COLO829 (cell line): Measurements from ENCODE around the gene RGS7.

Experiments used
- DNase-seq: peaks from one replicate; pipeline ENCODE4 v3.0.0; 2012; ENCODE audit warnings: low spot score

RGS7 gene

DNA sequence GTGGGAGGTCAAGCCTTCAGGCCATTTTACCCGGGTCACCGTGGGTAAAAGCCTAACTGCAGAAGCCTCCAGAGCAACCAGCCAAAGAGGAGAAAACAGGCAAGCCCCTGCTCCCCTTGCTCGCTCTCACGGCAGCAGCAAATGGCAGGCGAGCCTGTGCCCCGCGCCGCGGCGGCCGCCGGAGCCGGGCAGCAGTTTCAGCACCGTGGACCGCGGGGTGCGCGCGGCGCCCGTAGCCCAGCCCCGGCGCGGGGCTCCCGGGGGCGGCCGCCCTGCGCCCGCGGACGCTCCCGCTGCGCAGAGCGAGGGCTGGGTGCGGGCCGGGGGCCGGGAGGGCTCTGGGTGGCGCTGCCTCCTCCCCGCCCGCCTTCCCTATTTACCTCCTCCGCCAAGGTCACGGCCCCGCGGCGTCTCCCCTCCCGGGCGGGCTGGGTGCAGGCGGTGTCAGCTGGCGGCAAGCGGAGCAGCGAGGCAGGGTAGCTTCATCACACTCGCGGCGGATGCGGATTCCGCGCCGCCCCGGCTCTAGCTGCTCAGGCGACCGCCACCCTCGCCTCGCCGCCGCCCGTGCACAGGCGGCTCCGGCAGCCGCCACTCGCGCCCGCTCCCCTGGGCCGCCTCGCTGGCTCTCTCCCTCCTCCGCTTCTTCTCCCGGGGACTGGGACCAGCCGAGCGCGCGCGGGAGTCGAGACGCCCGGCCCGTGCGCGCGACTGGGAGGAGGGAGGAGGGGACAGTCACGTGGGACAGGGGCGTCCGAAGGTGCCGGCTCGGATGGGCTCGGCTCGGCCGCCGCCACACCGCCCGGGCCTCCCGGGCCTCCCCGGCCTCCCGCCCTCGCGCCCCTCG, at the start of gene RGS7:
TSS of gene RGS7 (minus strand) at position 687 of the 847 bp plus-strand sequence.
- DNase-seq = no peak

DNA sequence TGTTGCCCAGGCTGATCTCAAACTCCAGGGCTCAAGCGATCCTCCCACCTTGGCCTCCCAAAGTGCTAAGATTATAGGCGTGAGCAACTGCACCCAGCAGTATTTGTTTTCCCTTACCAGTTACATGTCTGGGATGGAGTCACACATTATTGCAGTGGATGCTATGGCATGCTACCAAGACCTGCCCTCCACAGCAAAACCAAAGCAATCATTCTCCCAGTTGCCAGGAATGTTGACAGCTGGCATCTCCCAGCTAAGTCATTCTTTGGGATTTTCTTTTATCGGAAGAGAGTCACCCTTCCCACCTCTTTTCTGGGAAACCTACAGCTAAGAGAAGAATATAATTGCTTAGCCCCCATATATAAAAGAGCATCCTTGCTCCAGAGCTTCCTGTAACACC, 49.4 kb upstream of the RGS7 start:
- no peak for DNase-seq

DNA sequence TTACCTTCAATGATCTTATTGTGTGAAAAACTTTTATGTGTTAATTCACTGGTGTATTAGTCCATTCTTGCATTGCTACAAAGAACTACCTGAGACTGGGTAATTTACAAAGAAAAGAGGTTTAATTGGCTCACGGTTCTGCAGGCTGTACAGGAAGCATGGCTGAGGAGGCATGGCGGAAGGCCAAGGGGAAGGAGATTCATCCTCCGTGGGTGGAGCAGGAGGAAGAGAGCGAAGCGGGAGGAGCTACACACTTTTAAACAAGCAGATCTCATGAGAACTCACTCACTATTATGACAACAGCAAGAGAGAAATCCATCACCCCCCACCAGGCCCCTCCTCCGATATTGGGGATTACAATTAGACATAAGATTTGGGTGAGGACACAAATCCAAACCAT, 44.2 kb upstream of the RGS7 start:
- no peak for DNase-seq

DNA sequence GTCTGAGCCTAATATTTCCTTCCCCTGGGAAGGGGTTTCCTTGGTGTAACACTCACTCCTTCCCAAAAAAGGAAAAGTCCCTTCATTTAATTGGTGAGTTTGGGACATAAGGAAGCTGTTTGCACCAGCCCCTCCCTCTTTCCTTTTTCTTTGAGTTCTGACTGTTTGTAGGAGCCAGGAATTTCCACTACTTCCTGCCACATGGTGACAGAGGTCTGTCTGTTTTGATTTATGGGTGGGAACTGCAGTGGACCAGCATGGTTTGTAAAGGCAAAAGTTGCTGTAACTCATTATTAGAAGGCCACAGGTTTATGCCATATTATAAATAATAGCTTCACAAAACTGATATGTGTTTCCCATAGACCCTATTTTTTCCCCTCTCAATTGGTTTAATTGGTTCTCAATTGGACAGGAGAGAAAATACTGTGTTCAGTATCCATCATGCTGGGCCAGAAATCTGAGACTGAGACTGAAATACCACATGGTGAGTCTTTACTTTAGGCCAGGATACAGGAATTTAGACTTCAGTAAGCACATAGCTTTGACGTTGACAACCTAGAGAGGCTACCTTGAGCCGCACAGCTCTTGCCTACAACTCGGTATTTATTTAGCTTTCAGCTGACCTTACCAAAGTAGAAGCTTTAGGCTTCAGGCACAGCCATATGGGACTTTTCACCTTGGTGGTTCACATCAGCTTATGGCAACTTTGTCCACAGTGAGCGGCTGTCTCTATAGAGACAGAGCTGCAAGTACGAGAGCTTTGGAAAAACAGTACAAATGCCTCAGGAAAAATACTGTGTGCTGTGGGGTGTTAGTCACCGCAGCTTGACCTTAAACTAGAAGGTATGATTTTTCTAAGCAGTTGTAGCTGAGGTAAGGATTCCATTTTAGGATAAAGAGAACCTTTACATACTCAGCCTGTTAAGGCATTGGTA, 40.0 kb upstream of the RGS7 start:
- peak; percentile 13 for DNase-seq

DNA sequence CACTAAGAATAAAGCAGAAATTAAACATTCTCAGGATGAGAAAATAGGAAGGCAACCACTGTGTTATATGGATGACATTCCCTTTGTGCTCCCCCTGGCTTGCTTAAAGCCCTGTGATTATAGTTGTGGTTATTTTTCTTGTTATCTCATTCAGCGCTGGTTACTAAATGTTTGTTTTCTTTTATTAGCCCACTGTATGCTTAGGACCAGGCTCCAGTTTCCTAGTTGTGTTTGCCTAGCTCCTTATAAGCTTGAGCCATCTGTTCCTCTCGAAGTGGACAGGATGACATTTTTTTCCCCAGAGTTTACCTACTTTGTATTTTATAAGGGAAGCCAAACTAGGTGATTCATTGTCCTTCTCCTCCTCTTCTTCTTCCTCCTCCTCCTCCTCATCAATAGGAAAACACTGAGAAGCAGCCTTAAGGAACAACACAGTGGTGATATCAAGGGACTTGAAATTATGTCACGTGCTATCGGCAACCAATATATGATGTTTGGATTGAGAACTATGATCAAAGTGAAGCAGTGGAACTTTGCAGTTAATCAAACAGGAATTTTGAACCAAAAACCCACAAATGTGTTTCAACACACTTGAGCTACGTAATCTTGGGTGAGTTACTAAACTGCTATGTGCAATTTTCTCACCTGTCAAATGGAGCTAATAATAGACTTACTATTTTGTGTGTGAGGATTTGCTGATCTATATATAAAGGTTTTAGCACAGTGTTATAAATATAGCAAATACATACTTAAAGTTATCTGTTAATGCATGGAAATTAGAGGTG, 35.1 kb upstream of the RGS7 start:
- DNase-seq = no peak

DNA sequence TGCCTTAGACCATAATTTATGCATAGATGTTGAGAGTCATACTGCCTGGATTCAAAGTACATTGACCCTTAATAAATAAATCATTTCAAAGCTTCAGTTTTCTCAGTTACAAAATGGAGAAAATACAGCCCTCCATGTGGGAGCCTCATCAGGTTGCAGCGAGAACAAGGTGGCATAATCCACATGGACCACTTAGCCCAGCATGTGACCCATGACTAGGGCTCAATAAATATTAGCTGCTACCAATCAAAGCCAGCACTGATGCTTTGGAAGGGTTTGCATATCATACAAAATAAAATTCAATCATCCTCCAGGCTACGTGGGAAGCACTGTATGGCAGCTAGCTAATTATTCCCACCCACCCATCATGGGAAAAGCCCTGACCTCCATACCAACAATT, 33.5 kb upstream of the RGS7 start:
- no peak for DNase-seq

DNA sequence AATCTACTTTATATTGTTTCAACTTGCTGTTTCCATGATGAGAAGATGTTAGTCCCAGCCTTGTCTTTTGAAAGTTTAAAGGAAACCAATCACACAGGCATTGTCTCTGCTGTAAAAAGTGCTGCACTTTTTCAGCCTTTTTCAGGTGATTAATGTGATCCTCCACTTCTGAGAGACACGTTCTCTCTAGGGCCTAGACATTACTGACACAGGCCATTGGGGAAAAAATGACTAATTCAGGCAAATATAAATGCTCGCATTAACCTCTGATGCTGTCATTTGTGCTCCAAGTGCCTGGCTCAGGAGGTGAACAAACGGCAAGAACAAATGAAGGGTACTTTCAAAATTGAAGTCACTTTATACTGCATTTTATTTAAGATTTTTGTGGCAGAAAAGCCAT, 32.4 kb upstream of the RGS7 start:
- no peak for DNase-seq

DNA sequence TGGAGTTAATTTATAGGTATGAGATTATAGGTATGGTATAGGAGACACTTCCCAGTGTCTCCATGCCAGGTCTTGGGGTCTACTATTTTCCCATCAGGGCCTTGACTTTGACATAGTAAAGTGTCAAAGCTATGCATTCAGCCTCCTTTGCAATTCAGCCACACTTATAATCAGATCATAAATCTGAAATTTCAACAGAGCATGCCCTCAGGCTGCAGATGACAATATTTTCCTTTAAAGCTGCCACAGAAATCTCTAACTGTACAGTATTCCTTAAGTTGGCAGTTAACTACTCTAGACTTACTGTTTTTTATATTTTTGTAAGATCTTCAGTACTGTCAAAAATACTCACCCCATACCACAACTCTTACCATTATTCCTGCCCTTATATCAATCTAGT, 30.2 kb upstream of the RGS7 start:
- DNase-seq = no peak

DNA sequence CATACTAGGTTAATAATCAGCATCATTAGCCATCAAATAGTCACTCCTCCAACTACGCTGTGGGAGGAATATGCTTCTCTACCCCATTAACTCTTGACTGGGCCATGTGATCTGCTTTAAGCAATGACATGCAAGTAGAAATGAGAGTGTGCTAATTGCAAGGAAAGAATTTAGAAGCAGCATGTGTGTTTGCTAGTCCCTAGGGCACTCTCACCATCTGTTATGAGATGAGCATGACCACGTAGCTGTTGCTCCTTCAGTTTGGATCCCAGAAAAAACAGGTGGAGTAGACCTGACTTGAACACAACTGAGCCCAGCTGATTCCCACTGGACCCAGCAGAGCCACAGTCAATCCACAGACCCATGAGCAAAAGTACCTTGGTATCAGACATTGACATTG, 19.7 kb upstream of the RGS7 start:
- DNase-seq = no peak

DNA sequence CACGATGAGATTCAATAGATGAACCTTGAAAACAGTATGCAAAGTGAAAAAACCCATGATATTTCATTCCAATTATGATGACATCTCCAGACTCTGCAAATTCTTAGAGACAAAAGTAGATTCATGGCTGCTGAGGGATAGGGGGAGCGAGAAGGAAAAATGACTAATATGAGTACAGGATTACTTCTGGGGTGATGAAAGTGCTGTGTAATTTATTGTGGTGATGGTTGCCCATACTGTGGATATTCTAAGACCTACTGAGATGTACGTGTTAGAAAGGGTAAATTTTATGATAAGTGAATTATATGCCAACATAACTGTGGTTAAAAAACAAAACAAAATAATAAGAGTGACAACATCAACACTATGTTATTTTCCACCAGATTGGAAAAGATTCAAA, 18.9 kb upstream of the RGS7 start:
- no peak for DNase-seq

DNA sequence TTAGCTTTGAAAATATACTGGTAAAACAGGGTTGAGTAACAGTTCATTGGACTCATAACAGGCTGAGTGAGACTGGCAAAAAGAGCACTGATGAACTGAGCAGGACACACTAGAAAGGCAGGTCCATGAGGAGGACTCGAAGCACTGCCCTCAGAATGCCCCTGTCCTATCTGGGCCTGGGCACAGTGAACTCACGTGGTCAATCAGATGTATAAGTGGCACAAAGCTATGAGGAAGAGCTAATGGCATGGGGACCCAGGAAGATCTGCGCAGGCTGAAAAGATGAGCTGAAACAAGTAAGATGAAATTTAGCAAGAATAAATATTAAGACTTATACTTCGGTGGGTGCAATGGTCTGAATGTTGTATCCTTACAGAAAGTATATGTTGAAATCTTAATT, 9.2 kb upstream of the RGS7 start:
- DNase-seq = no peak

DNA sequence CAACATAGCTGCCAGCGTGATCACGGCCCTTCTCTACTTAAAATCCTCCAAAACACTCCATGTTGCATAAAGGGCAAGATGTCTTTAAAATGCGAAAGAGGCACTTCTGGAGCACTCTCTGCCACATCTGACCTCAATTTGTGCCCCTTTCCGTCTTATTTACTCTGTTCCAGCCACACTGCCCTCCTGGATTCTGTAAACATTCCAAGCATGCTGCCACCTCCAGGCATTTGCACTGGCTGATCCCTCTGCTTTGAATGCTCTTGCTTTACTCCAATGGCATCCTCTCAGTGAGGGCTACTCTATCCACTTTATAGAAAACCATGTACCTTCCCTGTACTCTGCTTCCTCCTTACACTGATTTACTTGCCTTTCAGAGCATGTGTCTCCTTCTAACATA, 5.3 kb upstream of the RGS7 start:
- no peak for DNase-seq

DNA sequence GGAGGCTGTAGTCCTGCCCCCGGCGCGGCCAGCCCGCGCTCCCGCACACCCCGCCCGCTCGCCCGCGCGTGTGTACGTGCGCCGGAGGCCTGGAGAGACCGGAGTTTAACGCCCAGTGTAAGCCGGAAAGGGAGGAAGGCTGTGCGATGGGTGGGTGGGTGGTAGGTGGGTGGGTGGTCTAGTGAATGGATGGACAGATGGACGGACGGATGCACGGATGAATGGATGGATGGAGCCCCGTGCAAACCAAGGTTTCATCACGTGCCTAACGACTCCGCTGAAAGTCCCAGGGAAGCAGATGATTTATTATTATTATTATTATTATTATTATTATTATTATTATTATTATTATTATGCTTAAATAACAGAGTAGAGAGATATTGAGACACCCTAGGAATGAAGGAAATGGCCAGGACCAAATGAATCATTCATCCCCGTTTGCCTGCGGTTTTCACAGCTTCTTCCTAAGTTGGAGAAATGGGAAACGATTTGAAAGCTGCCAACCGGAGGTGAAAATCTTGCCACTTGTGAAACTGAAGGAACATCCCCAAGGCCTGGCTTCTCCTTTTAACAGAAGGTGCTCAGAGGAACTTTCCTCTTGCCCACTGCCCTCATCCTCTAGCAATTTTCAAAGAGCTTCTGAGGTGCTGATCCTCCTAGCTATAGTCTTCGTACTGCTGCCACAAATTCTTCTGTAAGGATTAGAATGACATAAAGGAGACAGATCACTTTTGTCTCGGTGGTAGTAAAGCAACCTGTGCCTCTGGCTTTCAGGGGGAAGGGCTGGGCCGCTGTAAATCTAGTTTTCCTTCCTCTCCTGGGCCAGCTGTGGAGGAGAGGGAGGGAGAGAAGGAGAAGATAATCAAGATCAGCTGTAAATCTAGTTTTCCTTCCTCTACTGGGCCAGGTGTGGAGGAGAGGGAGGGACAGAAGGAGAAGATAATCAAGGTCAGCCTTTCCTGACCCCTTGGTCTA, 648 bp upstream of the RGS7 start:
- no peak for DNase-seq

DNA sequence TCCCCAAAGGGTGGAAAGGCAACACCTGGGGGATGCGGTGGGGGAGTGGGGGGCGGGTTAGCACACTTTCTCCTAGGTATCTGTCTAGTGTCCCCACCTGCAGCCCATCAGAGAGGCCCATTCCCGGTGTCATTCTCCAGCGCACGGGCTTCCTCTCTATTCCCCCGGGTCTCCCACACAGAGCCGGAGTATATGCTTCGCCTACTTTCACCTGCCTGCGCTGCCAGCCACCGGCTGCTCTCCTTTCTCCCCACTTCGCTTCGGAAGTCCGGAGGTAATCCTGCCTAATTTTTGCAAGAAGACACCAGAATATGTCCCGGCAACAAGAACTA, 852 bp downstream of the RGS7 start:
- no peak for DNase-seq

DNA sequence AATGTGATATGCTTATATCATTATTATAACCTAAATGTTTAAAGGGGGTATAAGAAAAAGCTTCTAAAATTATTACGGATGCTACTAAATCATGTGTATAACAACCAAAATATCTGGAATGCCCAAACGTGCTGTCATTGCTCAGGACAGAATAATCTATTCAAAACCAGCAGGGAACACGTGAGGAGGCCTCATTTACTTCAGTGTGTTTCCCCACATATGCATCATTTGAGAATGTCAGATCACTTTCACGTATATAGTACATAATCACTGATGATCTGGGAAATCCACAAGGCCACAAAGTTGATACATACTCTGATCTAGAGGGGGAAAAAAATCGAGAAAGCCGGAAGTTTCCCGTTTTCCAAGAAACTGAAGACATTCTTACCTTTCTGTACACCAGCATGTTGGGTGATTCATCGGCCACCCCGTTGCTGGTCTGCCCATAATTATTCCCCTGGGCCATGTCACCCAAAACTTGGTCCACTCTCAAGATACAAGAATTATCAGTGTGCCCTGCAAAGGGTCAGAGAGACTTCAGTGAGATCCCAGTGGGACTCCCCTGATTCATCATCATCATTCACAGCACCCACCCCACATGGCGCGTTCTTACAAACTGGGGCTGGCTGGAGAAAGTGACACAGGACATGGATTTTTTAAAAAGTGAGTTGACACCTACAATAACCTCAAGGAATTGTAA, 1.5 kb downstream of the RGS7 start:
- no peak for DNase-seq

DNA sequence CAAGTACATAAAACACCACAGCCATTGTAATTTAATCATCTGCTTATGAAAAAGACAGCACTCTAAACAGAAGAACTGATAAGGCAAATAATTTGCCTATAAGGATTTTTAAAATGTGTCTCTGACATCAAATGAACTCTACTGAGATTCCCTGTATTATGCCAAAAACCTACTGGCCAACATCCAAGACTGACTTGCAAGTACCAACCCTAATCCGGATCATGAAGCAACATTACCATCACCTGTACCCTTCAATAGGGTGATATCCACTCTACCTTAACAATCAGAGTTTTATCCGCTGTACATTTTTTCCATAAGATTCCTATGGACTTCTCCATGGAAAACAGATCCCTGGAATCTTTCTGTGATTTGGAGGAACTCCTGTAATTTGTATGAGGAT, 4.6 kb downstream of the RGS7 start:
- DNase-seq = no peak

DNA sequence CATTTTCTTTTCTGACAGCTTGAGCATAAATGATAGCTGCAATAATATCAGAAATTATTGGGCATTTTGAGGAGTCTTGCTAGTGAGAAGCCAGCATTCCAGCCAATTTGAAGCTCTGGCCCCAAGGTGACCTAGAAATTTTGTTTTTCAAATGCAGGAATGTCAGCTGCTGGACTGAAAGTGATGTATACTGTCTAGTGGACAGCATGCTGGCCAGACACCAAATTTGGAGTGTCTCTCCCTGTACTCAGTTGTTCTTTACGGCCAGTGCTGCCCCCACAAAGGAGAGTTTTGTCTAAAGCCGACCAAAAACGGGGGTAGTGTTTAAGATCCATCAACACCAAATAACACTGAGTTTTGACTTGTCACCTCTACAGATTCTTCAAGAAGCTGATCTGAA, 5.2 kb downstream of the RGS7 start:
- no peak for DNase-seq

DNA sequence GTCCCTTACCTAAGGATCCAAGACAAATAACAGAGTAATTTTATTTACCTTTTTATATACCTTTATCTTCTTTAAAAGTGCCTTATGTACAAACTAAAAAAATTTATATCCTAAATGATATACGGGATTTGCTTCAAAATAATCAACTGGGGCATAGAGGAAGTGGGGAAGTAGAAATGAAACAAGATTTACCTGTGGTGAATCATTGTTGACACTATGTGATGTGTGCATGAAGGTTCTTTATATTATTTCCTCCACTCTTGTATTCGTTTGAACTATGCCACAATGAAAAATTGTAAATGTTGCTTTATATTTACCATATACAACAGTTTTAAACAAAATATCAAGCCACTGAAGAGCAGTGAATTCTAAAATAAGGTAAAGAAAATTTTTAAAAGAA, 13.0 kb downstream of the RGS7 start:
- DNase-seq = no peak

DNA sequence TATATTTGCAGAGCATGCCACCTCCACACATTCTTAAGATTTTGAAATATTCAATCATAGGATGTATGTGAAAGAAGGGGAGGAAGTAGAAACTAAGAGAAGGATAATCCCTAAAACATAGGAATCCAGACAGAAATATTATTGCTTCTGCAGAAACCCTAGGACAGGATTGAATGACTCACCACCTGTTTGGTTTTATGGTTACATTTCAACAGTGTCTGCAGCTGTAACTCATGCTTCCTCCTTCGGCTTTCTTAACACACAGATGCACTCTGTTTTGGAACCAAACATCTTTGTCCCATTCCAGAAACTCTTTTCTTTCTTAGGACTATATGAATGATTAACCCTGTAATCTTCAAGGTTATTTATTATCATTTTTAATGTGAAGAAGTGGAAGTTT, 20.7 kb downstream of the RGS7 start:
- no peak for DNase-seq

DNA sequence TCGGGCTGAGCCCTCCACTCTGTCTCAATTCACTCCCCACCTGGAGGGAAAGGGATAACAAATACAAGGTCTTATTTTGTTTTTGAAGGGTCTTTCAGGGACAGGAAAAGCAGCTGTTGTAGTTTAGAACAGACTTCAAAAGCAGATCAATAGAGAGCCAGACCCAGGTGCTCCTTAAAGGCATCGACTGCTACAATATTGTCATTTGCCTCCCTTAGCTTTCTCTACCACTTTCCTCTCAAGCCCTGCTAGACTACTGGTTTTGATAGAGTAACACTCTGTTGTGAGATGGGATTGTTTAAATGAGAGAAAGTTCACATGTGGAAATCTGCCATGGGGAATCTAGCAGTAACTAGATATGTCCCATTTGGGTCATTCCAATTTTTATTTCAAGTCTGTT, 24.0 kb downstream of the RGS7 start:
- DNase-seq = no peak

DNA sequence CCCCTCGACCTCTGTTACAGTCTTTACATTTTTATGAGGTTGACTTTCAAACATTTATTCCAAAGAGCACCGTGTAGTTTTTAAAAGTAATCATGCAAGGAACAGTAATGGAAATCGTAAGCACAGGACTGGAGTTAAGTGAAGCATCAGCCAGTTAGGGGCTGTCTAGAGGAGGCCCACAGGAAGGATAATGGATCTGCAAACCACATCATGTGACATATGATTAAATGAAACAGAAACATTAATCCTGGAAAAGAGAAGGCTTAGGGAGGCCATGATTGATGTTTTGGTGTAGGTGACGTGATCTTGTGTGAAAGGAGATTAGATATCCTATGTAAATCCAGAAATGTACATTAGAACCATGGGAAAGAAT, 25.0 kb downstream of the RGS7 start:
- DNase-seq = no peak
